NCI-H748 (cell line): ENCODE results near the gene C19orf44.
"Not testable (repeated sequence)": the region's sequence is repeated elsewhere in the genome, so short reads cannot be mapped to it uniquely, and the experiment has no call there.

Source experiments
- DNase-seq: peaks from one replicate; lab custom pipeline; 2025; ENCODE audit not compliant: unreplicated experiment; lab: John Stamatoyannopoulos, UW

The C19orf44 gene

GRCh38 chr19:16532440-16533234 lies 36.4 kb downstream of the C19orf44 start:
- no peak for DNase-seq

- DNase-seq, result no peak
These were observed 39.2 kb downstream of the C19orf44 start for GRCh38 chr19:16535381-16535780.

- DNase-seq, result no peak
These were observed 39.9 kb downstream of the C19orf44 start for GRCh38 chr19:16536130-16536529.

GRCh38 chr19:16537111-16537510 lies 40.9 kb downstream of the C19orf44 start:
- DNase-seq, result no peak

- DNase-seq, result no peak
These were observed 44.8 kb downstream of the C19orf44 start for GRCh38 chr19:16540948-16541347.

GRCh38 chr19:16541526-16542044 lies 45.4 kb downstream of the C19orf44 start:
- DNase-seq, result no peak

GRCh38 chr19:16542045-16542909 lies 46.1 kb downstream of the C19orf44 start, which contains the start of gene CHERP:
CHERP (minus strand) TSS chr19:16542437; CDS start chr19:16542378, 59 bp downstream.
- peak; percentile 94 for DNase-seq

- DNase-seq, result no peak
These were observed 46.8 kb downstream of the C19orf44 start for GRCh38 chr19:16542910-16543472.

- DNase-seq, result not testable (repeated sequence)
These were observed 47.5 kb downstream of the C19orf44 start for GRCh38 chr19:16543734-16544133.

- no peak for DNase-seq
These were observed 48.5 kb downstream of the C19orf44 start for GRCh38 chr19:16544473-16545231.

- DNase-seq, result no peak
These were observed 52.8 kb downstream of the C19orf44 start for GRCh38 chr19:16548956-16549355.

- not testable (repeated sequence) for DNase-seq
These were observed 55.7 kb downstream of the C19orf44 start for GRCh38 chr19:16551902-16552301.

- no peak for DNase-seq
These were observed 58.6 kb downstream of the C19orf44 start for GRCh38 chr19:16554776-16555175.

GRCh38 chr19:16559780-16560276 lies 63.6 kb downstream of the C19orf44 start:
- no peak for DNase-seq

- no peak for DNase-seq
These were observed 65.2 kb downstream of the C19orf44 start for GRCh38 chr19:16561382-16561781.

- DNase-seq, result no peak
These were observed 66.4 kb downstream of the C19orf44 start for GRCh38 chr19:16562608-16563025.

- no peak for DNase-seq
These were observed 68.6 kb downstream of the C19orf44 start for GRCh38 chr19:16564842-16565241.

- no peak for DNase-seq
These were observed 70.0 kb downstream of the C19orf44 start for GRCh38 chr19:16566161-16566560.

GRCh38 chr19:16566702-16567101 lies 70.5 kb downstream of the C19orf44 start:
- DNase-seq, result no peak

- DNase-seq, result no peak
These were observed 73.6 kb downstream of the C19orf44 start for GRCh38 chr19:16569609-16570320.
